Spinal cord (tissue), 10 donors: ENCODE data around the gene DAPK3. TPM values are rescaled to one million over a fixed set of nuclear protein-coding genes. Genes with fewer than 3 reads are reported as not detected.
"Not testable (repeated sequence)": the region's sequence is repeated elsewhere in the genome, so short reads cannot be mapped to it uniquely, and the experiment has no call there.

Experiments used
- DNase-seq, 6 donors: peaks; one replicate each; pipeline versions ENCODE4 v3.0.0 to v3.0.0-alpha.2; 2013 to 2015; ENCODE audit warnings: low spot score in 6 of 6, low read depth in 4 of 6
- H3K27ac ChIP-seq: one replicate; pipeline ENCODE4 v1.5.1; 2013; ENCODE audit warnings: low read depth, low read length, control low read depth
- H3K27me3 ChIP-seq: one replicate; pipeline ENCODE4 v1.6.1; 2013; ENCODE audit warnings: low read length; ENCODE audit not compliant: control insufficient read depth, insufficient read depth
- H3K36me3 ChIP-seq: one replicate; pipeline ENCODE4 v1.6.1; 2013; ENCODE audit warnings: low read length; ENCODE audit not compliant: control insufficient read depth, insufficient read depth
- H3K4me1 ChIP-seq: one replicate; pipeline ENCODE4 v1.6.1; 2013; ENCODE audit warnings: low read length; ENCODE audit not compliant: control insufficient read depth, insufficient read depth
- H3K4me3 ChIP-seq: one replicate; pipeline ENCODE4 v1.5.1; 2013; ENCODE audit warnings: low read depth, low read length, control low read depth
- H3K9me3 ChIP-seq: one replicate; pipeline ENCODE4 v1.6.1; 2013; ENCODE audit warnings: low read length; ENCODE audit not compliant: control insufficient read depth, insufficient read depth
- WGBS: methylation state at CpG from one replicate; pipeline ENCODE4 v1.1.5; 2013; ENCODE audit warnings: missing lambda C conversion rate; ENCODE audit not compliant: insufficient coverage; 5-methylcytosine and 5-hydroxymethylcytosine counted together
- polyA plus RNA-seq, 2 donors: library from polyadenylated mRNA; unstranded; fragments of 120-200 nt; gene quantifications; one replicate each; pipeline ENCODE4 v1.2.1, GENCODE V29; 2013; ENCODE audit not compliant: insufficient read length in 2 of 2
- total RNA-seq, 2 donors: library from RNA; depleted of rRNA in 1 of 2; stranded (reverse); fragments of 120-200 nt in 1 of 2; fragments of >200 nt in 1 of 2; gene quantifications; one replicate each; pipeline versions ENCODE4 v1.2.3 to v1.2.4, GENCODE V29; 2013 to 2014
- donor health status: healthy.

DAPK3 gene
- total and polyA plus RNA-seq, 4 donors = 40.1 to 79.6 (median 59.7) TPM

DNA sequence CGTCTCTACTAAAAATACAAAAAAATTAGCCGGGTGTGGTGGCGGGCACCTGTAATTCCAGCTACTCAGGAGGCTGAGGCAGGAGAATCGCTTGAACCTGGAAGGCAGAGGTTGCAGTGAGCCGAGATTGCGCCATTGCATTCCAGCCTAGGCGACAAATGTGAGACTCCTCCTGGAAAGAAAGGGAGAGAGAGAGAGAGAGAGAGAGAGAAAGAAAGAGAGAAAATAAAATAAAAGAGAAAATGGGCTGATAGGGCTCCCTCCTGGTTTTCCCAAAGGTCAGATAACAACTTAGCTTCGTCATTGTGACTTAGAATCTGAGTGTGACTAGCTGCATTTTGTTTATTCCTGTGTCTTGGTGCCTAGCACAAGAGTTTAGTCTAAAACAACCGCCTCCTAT is 34.5 kb upstream of the DAPK3 start:
- WGBS = 91% methylated on average over 9 of the region's 9 CpGs
- not testable (repeated sequence) for H3K27me3 ChIP-seq, H3K4me3 ChIP-seq, DNase-seq, H3K36me3 ChIP-seq, H3K9me3 ChIP-seq, H3K27ac ChIP-seq
- peaks cover 36% of the 10 kb centered on the region for H3K4me1 ChIP-seq

DNA sequence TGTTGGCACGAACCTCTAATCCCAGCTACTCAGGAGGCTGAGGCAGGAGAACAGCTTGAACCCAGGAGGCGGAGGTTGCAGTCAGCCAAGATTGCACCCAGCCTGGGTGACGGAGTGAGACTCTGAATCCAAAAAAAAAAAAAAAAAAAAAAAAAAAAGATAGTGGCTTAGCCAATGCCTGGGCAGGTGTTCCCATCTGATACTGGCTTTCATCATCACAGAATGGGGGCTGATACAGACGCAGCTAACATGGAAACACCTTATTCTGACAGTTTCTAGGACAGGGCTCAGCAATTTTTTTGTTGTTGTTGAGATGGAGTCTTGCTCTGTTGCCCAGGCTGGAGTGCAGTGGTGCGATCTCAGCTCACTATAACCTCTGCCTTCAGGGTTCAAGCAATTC is 29.9 kb upstream of the DAPK3 start:
- not testable (repeated sequence) for H3K9me3 ChIP-seq, H3K27ac ChIP-seq, DNase-seq, H3K4me1 ChIP-seq, H3K36me3 ChIP-seq, H3K4me3 ChIP-seq, H3K27me3 ChIP-seq
- 100% methylated on average over 1 of the region's 5 CpGs for WGBS

DNA sequence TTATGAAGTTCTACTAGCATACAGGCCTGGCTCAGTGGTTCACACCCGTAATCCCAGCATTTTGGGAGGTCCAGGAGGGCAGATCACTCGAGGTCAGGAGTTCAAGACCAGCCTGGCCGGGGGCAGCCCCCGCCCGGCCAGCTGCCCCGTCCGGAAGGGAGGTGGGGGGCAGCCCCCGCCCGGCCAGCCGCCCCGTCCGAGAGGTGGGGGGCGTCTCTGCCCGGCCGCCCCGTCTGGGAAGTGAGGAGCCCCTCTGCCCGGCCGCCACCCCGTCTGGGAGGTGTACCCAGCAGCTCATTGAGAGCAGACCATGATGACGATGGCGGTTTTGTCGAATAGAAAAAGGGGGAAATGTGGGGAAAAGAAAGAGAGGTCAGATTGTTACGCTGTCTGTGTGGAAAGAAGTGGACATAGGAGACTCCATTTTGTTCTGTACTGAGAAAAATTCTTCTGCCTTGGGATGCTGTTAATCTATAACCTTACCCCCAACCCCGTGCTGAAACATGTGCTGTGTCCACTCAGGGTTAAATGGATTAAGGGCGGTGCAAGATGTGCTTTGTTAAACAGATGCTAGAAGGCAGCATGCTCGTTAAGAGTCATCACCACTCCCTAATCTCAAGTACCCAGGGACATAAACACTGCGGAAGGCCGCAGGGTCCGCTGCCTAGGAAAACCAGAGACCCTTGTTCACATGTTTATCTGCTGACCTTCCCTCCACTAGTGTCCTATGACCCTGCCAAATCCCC is 27.9 kb upstream of the DAPK3 start:
- H3K4me1 ChIP-seq, H3K36me3 ChIP-seq, H3K27me3 ChIP-seq, H3K4me3 ChIP-seq, H3K9me3 ChIP-seq, H3K27ac ChIP-seq, DNase-seq: not testable (repeated sequence)
- whole genome bisulfite sequencing = 89% methylated on average over 22 of the region's 29 CpGs

DNA sequence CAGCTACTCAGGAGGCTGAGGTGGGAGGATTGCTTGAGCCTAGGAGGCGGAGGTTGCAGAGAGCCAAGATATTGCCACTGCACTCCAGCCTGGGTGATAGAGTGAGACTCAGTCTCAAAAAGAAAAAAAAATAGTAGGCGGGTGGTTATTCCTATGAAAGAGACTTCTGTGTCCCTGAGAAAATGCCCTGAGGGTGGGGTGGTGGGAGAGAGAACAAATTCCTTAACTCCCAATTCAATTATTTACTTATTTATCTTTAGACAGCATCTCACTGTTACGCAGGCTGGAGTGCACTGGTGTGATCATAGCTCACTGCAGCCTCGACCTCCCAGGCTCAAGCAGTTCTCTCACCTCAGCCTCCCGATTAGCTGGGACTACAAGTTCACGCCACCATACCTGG is 24.7 kb upstream of the DAPK3 start:
- no peaks in the 10 kb centered on the region for H3K9me3 ChIP-seq
- WGBS = 79% methylated on average over 3 of the region's 6 CpGs
- H3K27ac ChIP-seq = no peak overlapping the region
- H3K4me3 ChIP-seq = no peak overlapping the region
- no peak for DNase-seq
- no peaks in the 10 kb centered on the region for H3K36me3 ChIP-seq
- H3K4me1 ChIP-seq = no peaks in the 10 kb centered on the region
- no peaks in the 10 kb centered on the region for H3K27me3 ChIP-seq

DNA sequence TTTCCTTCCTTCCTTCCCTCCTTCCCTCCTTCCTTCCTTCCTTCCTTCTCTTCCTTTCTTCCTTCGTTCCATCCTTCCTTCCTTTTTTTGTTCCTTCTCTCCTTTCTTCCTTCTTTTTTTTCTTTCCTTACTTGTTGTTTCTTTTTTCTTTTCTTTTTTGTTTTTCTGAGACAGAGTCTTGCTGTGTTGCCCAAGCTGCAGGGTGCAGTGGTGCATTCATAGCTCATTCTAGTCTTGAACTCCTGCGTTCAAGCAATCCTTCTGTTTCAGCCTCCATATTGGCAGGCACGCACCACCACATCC is 19.9 kb upstream of the DAPK3 start:
- H3K4me1 ChIP-seq = peaks cover 26% of the 10 kb centered on the region
- no peak for DNase-seq
- H3K27me3 ChIP-seq = peaks cover 13% of the 10 kb centered on the region
- 88% methylated on average over 1 of the region's 3 CpGs for WGBS
- no peak overlapping the region for H3K27ac ChIP-seq
- H3K36me3 ChIP-seq = no peaks in the 10 kb centered on the region
- H3K9me3 ChIP-seq = no peaks in the 10 kb centered on the region
- H3K4me3 ChIP-seq = no peak overlapping the region

DNA sequence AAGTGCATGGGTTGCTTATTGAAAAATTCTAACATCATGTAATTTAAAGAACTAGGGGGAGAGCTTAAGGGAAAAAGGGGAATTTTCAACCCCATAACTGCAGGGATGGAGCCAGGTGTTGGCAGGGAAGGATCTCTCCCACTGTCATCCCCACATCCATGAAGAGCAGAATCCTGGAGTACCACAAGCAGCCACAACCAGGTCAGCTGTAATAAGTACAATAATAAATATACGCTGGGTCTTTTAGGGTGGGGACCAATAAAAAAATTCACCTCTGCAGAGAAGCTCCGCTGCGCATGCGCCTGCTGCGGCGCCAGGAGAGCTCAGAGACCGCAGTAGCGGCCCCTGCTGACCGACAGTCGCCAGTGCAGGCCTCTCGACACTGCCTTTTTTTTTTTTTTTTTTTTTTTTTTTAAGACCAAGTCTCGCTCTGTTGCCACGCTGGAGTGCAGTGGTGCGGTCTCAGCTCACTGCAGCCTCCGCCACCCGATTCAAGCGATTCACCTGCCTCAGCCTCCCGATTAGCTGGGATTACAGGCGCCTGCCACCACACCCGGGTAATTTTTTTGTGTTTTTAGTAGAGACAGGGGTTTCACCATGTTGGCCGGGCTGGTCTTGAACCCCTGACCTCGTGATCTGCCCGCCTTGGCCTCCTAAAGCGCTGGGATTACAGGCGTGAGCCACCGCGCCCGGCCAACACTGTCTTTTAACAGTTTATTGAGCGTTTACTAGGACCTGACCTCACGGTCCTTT is 16.9 kb upstream of the DAPK3 start:
- peaks cover 13% of the 10 kb centered on the region for H3K27me3 ChIP-seq
- 11% methylated on average over 23 of the region's 30 CpGs for WGBS
- H3K4me3 ChIP-seq = peak overlapping the region; percentile 2
- peaks cover 16% of the 10 kb centered on the region for H3K36me3 ChIP-seq
- no peaks in the 10 kb centered on the region for H3K9me3 ChIP-seq
- peaks cover 46% of the 10 kb centered on the region for H3K4me1 ChIP-seq
- no peak overlapping the region for H3K27ac ChIP-seq
- DNase-seq = peak in 5 of 6 donors; percentile 60 to 97 (median 82)

DNA sequence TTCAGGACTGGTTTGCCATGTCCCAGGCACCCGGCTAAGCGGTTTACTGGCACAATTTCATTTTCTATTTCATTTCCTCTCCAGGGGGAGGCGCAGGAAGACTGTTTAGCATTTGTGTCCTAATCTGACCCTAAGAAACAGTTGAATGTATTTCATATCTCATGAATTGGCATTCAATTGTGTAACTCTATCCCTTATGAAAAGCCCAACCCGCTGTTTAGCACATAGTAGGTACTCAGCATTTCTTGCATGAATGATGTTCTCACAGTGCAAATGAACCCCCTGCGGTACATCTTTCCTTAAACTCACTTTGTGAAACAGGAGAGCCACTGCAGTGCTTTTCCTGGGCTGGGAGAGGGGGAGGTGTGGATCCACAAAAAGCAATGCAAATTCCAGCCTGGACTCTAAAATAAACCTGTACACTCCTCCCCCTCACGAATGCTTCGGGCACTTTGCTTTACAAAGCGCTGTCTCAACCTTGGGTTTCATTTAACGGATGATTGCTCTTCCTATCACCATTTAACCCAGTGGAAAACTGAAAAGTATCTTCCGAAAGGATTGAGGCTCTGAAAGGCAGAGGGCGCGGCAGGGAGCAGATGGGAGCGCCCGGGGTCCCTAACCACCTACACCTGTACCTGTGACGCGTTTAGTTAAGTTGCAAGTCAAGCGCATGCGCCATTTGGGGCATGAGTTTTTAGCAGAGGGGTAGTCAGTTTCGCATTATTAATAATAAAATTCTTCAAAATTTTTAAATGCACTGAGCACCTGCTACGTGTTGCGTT is 15.6 kb upstream of the DAPK3 start:
- H3K9me3 ChIP-seq = no peaks in the 10 kb centered on the region
- H3K36me3 ChIP-seq = peaks cover 30% of the 10 kb centered on the region
- DNase-seq = peak in 4 of 6 donors; percentile 50 to 93 (median 74)
- no peak overlapping the region for H3K4me3 ChIP-seq
- H3K4me1 ChIP-seq = peaks cover 50% of the 10 kb centered on the region
- under 1% methylated on average over 14 of the region's 21 CpGs for WGBS
- H3K27ac ChIP-seq = no peak overlapping the region
- peaks cover 13% of the 10 kb centered on the region for H3K27me3 ChIP-seq

DNA sequence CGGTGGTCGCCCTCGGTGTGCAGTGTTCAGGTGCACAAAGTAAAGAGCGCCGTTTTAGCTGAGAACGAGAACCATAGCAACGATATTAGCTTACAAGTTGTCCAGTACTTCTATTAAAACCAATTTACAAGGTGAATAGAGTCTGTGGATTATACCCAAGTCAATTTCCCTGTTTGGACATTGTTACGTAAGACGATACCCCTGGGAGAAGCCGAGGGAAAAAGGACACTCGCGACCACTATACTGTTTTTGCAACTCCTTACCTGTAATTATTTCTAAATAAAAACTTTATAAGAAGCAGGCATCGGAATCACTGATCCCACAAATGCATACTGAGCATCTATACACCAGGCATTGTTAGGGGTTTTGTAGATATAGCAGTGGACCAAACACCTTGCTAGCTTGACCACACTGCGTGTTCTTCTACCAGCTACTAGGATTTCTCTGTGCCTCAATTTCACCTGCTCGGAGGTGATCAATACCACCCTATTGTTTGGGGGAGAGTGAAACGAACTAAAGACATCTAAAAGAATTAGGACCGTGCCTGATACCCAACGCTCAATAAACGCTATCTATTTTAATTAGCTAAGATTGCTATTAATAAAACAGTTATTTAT is 14.9 kb upstream of the DAPK3 start:
- Histone ChIP-seq H3K4me3 (peak overlapping the region; percentile 89), H3K27ac (peak overlapping the region; percentile 3), H3K9me3 (no peaks in the 10 kb centered on the region), H3K36me3 (peaks cover 37% of the 10 kb centered on the region), H3K27me3 (peaks cover 13% of the 10 kb centered on the region), H3K4me1 (peaks cover 53% of the 10 kb centered on the region)
- 0% methylated on average over 3 of the region's 19 CpGs for WGBS
- DNase-seq = no peak

DNA sequence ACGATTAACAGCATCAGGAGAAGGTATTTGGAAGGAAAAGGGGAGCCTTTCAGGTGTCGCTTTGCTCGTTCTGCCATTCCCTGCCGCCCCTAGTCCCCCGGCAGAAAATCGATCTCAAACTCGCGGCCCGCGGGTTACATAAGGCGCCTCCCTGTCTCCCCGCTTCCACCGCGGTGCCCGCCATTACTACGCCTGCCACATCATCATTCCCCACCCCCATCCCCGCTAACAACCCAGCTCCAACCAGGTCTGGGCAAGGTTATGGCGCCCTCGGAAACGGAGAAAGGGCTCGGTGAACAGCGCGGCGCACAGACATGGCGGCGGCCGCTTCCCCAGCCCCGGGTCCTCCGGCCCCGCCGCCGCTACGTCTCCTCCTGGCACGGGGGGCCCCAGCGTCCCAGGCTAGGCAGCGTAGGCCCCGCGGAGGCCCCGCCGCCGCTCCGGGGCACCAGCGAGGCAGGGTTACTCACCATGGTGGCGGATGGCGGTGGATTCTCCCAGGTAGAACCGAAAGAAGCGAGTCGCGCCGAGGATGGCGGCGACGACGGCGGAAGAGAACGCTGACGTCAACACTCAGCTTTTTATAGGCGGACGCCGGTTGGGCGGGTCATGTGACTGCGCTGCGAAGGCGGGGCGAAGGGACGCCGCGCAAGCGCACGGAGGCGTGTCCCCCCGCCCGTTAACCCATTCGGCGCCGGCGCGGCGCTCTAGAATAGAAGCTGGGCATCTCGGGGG is 14.2 kb upstream of the DAPK3 start, which contains the start of gene EEF2:
Gene EEF2, minus strand, starts transcription at position 556 of the 735 bp plus-strand sequence. Its CDS starts 83 bp downstream, at position 473.
- Histone ChIP-seq H3K36me3 (peaks cover 43% of the 10 kb centered on the region), H3K4me3 (peak within 1 kb of the TSS; percentile 89), H3K9me3 (no peaks in the 10 kb centered on the region), H3K27me3 (peaks cover 13% of the 10 kb centered on the region), H3K4me1 (peaks cover 53% of the 10 kb centered on the region), H3K27ac (peak within 1 kb of the TSS; percentile 87)
- DNase-seq = peak; percentile 83 to 98 (median 91)
- under 1% methylated on average over 80 of the region's 80 CpGs for WGBS
